AG09319 (cell line): ENCODE measurements around the gene BCAS3.

Source experiments
- DNase-seq: peaks from one replicate; pipeline ENCODE4 v3.0.0-alpha.2; 2010; ENCODE audit warnings: low read depth; ENCODE audit errors: extremely low read depth
- CTCF ChIP-seq: IDR thresholded peaks from 2 replicates; pipeline ENCODE4 v1.5.1; 2011; ENCODE audit warnings: low read depth, mild to moderate bottlenecking, inconsistent platforms, low read length, moderate library complexity

BCAS3 gene

GRCh38 chr17:61200339-61200715 is 522.7 kb downstream of the BCAS3 start:
- TF ChIP-seq CTCF, result no peak
- DNase-seq, result no peak

- TF ChIP-seq CTCF, result no peak
- peak; percentile 93 for DNase-seq
Observed at GRCh38 chr17:61201211-61201610, 523.6 kb downstream of the BCAS3 start.

GRCh38 chr17:61202564-61202963 is 524.9 kb downstream of the BCAS3 start:
- TF ChIP-seq CTCF, result no peak
- DNase-seq, result no peak

- no peak for DNase-seq
- no peak for TF ChIP-seq CTCF
Observed at GRCh38 chr17:61203671-61204131, 526.0 kb downstream of the BCAS3 start.

GRCh38 chr17:61204456-61204855 is 526.8 kb downstream of the BCAS3 start:
- no peak for TF ChIP-seq CTCF
- DNase-seq, result no peak

GRCh38 chr17:61205401-61205800 is 527.8 kb downstream of the BCAS3 start:
- no peak for DNase-seq
- TF ChIP-seq CTCF, result no peak; the same call in 1 of the 2 replicates

- DNase-seq, result no peak
- no peak for TF ChIP-seq CTCF
Observed at GRCh38 chr17:61205931-61206330, 528.3 kb downstream of the BCAS3 start.
